NT2/D1 (cell line): Measurements from ENCODE around the gene P4HA3.

ENCODE experiments used
- SUZ12 ChIP-seq: IDR thresholded peaks from 2 replicates; pipeline ENCODE4 v1.6.1; 2011; ENCODE audit not compliant: insufficient read length, insufficient read depth; ENCODE audit errors: extremely low read depth
- YY1 ChIP-seq: IDR thresholded peaks from 2 replicates; pipeline ENCODE4 v1.6.1; 2011; ENCODE audit not compliant: insufficient read length, insufficient read depth

- TF ChIP-seq YY1: no peak
- no peak for TF ChIP-seq SUZ12
Observed at GRCh38 chr11:74326665-74327064, 15.2 kb upstream of the P4HA3 start.
